Natural killer cell (primary cell): ENCODE measurements around the gene CCL25. TPM values are rescaled to one million over a fixed set of nuclear protein-coding genes. Genes with fewer than 3 reads are reported as not detected.

Experiments used
- ATAC-seq, 3 donors: fragments of 150-1000 bp in 2 of 3; fragments of 200-7000 bp in 1 of 3; cut with Tn5 transposase; 1 replicate in 1 of 3; 2 replicates in 2 of 3; pipeline ENCODE4 v1.10.0; 2021; ENCODE audit warnings: mild to moderate bottlenecking in 2 of 3, moderate library complexity in 2 of 3
- DNase-seq, 2 donors: peaks; one replicate each; pipeline versions ENCODE4 v3.0.0 to v3.0.0-alpha.2; 2013 to 2021; ENCODE audit warnings: mixed read lengths in 1 of 2
- H3K27ac ChIP-seq: one replicate; pipeline ENCODE4 v1.5.1; 2013; ENCODE audit warnings: mild to moderate bottlenecking, low read length
- H3K27me3 ChIP-seq: one replicate; pipeline ENCODE4 v1.6.1; 2013; ENCODE audit warnings: low read length; ENCODE audit not compliant: control insufficient read depth, insufficient read depth
- H3K36me3 ChIP-seq: one replicate; pipeline ENCODE4 v1.6.1; 2013; ENCODE audit warnings: low read length; ENCODE audit not compliant: control insufficient read depth, insufficient read depth
- H3K4me1 ChIP-seq: one replicate; pipeline ENCODE4 v1.6.1; 2013; ENCODE audit warnings: low read length; ENCODE audit not compliant: control insufficient read depth, insufficient read depth
- H3K4me3 ChIP-seq: one replicate; pipeline ENCODE4 v1.5.1; 2013; ENCODE audit warnings: low read length
- H3K9me3 ChIP-seq: one replicate; pipeline ENCODE4 v1.6.1; 2013; ENCODE audit warnings: low read length; ENCODE audit not compliant: control insufficient read depth, insufficient read depth
- H3K27ac Mint-ChIP-seq, 2 donors: one replicate each; pipeline ENCODE4 v1.8.0; 2022; ENCODE audit warnings: mild to moderate bottlenecking in 2 of 2, mixed read lengths in 2 of 2, moderate library complexity in 1 of 2
- H3K27me3 Mint-ChIP-seq, 2 donors: one replicate each; pipeline ENCODE4 v1.8.0; 2022; ENCODE audit warnings: low read depth in 2 of 2, mixed read lengths in 2 of 2
- H3K36me3 Mint-ChIP-seq: one replicate; pipeline ENCODE4 v1.8.0; 2022; ENCODE audit warnings: mixed read lengths
- H3K4me1 Mint-ChIP-seq, 2 donors: one replicate each; pipeline ENCODE4 v1.8.0; 2022; ENCODE audit warnings: mixed read lengths in 2 of 2
- H3K4me3 Mint-ChIP-seq: one replicate; pipeline ENCODE4 v1.8.0; 2022; ENCODE audit warnings: mild to moderate bottlenecking, moderate library complexity, mixed read lengths
- H3K9me3 Mint-ChIP-seq, 2 donors: one replicate each; pipeline ENCODE4 v1.8.0; 2022; ENCODE audit warnings: mixed read lengths in 2 of 2
- WGBS: methylation state at CpG from one replicate; pipeline ENCODE4 v1.1.7; 2013; ENCODE audit warnings: missing lambda C conversion rate; ENCODE audit not compliant: insufficient coverage; 5-methylcytosine and 5-hydroxymethylcytosine counted together
- intact Hi-C: fragments of 100-400 bp; cut with micrococcal nuclease; formaldehyde crosslinking; loops from one replicate; pipeline ENCODE4 v1.14.2; 2022
- total RNA-seq, 4 donors: library from RNA; stranded (reverse); fragments of 120-200 nt in 1 of 4; gene quantifications; one replicate each; pipeline versions ENCODE4 v1.2.3 to v1.2.4, GENCODE V29; 2013 to 2022
- TF ChIP-seq, protein P1 (sequence below): fragments of 200-600 bp; IDR thresholded peaks from one replicate; pipeline ENCODE4 v1.8.0; 2022; ENCODE audit warnings: antibody characterized with exemption

The CCL25 gene
- total RNA-seq, 3 donors from 2014 or later (not counting 1 experiment from before 2014, with no cell fraction given): 0.28 TPM; not detected in 2

DNA sequence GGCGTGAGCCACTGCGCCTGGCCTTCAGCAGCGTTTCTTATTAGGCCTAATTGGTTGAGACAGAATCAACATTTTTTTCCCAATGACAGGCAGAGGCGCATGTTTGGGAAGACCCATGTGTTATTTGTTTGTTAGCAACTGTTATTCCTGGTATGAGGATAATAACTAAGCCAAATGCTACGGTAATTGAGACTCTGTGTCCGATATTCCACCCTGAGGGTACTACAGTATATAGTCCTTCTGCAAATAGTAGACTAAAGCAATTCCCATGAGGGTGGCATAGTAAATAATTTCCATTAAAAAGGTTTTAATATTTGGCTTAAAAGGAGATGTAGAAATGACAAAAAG, 18.4 kb upstream of the CCL25 start:
- Mint-ChIP-seq H3K27ac (no peak overlapping the region), H3K4me3 (no peak overlapping the region), H3K9me3 (no peaks in the 10 kb centered on the region), H3K4me1 (no peaks in the 10 kb centered on the region), H3K36me3 (no peaks in the 10 kb centered on the region), H3K27me3 (peaks cover 0 to 6% of the 10 kb centered on the region in 2 donors)
- whole genome bisulfite sequencing: 94% methylated on average over 6 of the region's 6 CpGs
- no peaks in the 10 kb centered on the region for H3K36me3 ChIP-seq
- DNase-seq (no peak), ATAC-seq (no peak)
- intact Hi-C loops: no loop called here
- H3K4me3 ChIP-seq: no peak overlapping the region
- H3K27me3 ChIP-seq: no peaks in the 10 kb centered on the region
- no peak overlapping the region for H3K27ac ChIP-seq
- H3K9me3 ChIP-seq: no peaks in the 10 kb centered on the region
- H3K4me1 ChIP-seq: no peaks in the 10 kb centered on the region
- TF ChIP-seq, protein P1, sequence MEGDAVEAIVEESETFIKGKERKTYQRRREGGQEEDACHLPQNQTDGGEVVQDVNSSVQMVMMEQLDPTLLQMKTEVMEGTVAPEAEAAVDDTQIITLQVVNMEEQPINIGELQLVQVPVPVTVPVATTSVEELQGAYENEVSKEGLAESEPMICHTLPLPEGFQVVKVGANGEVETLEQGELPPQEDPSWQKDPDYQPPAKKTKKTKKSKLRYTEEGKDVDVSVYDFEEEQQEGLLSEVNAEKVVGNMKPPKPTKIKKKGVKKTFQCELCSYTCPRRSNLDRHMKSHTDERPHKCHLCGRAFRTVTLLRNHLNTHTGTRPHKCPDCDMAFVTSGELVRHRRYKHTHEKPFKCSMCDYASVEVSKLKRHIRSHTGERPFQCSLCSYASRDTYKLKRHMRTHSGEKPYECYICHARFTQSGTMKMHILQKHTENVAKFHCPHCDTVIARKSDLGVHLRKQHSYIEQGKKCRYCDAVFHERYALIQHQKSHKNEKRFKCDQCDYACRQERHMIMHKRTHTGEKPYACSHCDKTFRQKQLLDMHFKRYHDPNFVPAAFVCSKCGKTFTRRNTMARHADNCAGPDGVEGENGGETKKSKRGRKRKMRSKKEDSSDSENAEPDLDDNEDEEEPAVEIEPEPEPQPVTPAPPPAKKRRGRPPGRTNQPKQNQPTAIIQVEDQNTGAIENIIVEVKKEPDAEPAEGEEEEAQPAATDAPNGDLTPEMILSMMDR: no peak

DNA sequence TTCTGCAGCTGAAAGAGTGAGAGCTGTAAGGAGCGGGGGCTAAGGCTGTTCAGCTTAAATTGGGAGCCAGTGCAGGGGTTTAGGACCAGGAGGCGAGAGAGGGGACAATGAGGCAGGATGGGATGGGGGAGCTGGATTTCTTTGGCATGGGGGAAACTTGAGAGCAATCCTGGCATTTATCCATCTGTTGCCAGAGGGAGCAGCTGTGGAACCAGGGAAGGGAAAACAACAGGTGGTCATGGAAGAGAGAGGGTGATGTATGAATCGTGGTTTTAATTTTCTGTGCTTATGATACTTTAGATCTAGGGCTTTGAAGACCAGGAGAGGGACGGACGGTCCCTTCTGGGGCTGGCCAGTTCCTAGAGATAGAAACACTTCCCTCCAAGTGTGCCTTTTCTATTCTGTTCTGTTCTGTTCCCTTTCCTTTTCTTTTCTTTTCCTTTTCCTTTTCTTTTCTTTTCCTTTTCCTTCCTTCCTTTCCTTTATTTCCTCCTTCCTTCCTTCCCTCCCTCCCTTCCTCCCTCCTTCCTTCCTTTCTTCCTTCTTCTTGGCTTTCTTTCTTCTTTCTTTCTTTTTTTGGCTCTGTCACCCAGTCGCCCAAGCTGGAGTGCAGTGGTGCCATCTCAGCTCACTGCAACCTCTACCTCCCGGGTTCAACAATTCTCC, 16.0 kb upstream of the CCL25 start:
- H3K4me1 ChIP-seq: no peaks in the 10 kb centered on the region
- H3K27me3 ChIP-seq: no peaks in the 10 kb centered on the region
- intact Hi-C loops: no loop called here
- no peak overlapping the region for H3K4me3 ChIP-seq
- peaks cover 0 to 8% of the 10 kb centered on the region in 2 donors for H3K27me3 Mint-ChIP-seq
- no peak overlapping the region for H3K27ac Mint-ChIP-seq
- no peak for ATAC-seq
- TF ChIP-seq, protein P1: no peak
- no peaks in the 10 kb centered on the region for H3K4me1 Mint-ChIP-seq
- H3K36me3 ChIP-seq: no peaks in the 10 kb centered on the region
- no peak overlapping the region for H3K27ac ChIP-seq
- no peaks in the 10 kb centered on the region for H3K36me3 Mint-ChIP-seq
- 84% methylated on average over 7 of the region's 7 CpGs for WGBS
- no peak for DNase-seq
- no peaks in the 10 kb centered on the region for H3K9me3 Mint-ChIP-seq
- no peak overlapping the region for H3K4me3 Mint-ChIP-seq
- no peaks in the 10 kb centered on the region for H3K9me3 ChIP-seq

DNA sequence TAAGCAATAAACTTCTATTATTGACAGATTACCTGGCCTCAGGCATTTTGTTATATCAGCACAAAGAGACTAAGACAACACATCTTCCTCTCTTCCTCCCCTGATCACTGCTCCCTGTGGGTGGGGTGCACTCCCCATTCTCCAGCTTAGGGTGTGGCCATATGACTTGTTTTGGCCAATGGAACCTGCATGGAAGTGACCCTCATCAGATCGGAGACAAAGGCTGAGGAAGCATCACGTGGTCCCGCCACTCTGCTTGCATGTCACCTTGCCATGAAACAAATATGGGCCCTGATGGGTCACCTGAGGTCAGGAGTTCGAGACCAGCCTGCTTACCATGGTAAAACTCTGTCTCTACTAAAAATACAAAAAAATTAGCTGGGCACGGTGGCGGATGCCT, 13.7 kb upstream of the CCL25 start:
- Histone ChIP-seq H3K4me1 (no peaks in the 10 kb centered on the region), H3K27me3 (no peaks in the 10 kb centered on the region), H3K4me3 (no peak overlapping the region), H3K9me3 (no peaks in the 10 kb centered on the region), H3K36me3 (no peaks in the 10 kb centered on the region), H3K27ac (no peak overlapping the region)
- Mint-ChIP-seq H3K9me3 (no peaks in the 10 kb centered on the region), H3K4me1 (no peaks in the 10 kb centered on the region), H3K4me3 (no peak overlapping the region), H3K36me3 (no peaks in the 10 kb centered on the region), H3K27me3 (peaks cover 0 to 8% of the 10 kb centered on the region in 2 donors), H3K27ac (no peak overlapping the region)
- ATAC-seq (no peak), DNase-seq (no peak)
- WGBS: 93% methylated on average over 4 of the region's 6 CpGs
- TF ChIP-seq, protein P1: no peak
- intact Hi-C loops: no loop called here

DNA sequence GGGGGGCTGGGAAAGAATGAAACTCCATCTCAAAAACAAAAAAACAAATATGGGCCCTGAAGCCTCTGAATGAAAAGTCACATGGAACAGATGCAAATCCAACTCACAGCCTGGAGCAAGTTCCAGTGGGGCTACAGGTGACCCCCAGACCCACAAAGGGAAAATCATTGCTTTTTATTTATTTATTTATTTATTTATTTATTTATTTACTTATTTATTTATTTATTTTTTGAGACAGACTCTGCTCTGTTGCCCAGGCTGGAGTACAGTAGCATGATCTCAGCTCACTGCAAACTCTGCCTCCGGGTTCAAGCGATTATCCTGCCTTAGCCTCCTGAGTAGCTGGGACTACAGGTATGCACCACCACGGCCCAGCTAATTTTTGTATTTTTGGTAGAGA, 13.3 kb upstream of the CCL25 start:
- Histone ChIP-seq H3K36me3 (no peaks in the 10 kb centered on the region), H3K4me1 (no peaks in the 10 kb centered on the region), H3K27ac (no peak overlapping the region), H3K4me3 (no peak overlapping the region), H3K27me3 (no peaks in the 10 kb centered on the region), H3K9me3 (no peaks in the 10 kb centered on the region)
- Mint-ChIP-seq H3K4me3 (no peak overlapping the region), H3K9me3 (no peaks in the 10 kb centered on the region), H3K36me3 (no peaks in the 10 kb centered on the region), H3K27me3 (peaks cover 0 to 8% of the 10 kb centered on the region in 2 donors), H3K4me1 (no peaks in the 10 kb centered on the region), H3K27ac (no peak overlapping the region)
- TF ChIP-seq, protein P1: no peak
- ATAC-seq (no peak), DNase-seq (no peak)
- intact Hi-C loops: no loop called here
- WGBS: 98% methylated on average over 3 of the region's 3 CpGs
